GM23248 (cell line): Measurements from ENCODE around the gene LRRC70. TPM values are rescaled to one million over a fixed set of nuclear protein-coding genes. Genes with fewer than 3 reads are reported as not detected.
"Not testable (repeated sequence)": the region's sequence is repeated elsewhere in the genome, so short reads cannot be mapped to it uniquely, and the experiment has no call there.

ENCODE experiments used
- DNase-seq: peaks from one replicate; pipeline ENCODE4 v3.0.0-alpha.2; 2015
- H2AFZ ChIP-seq: fragments of 200-600 bp; sonication (generic); 2 replicates; pipeline ENCODE4 v1.6.1; 2016; ENCODE audit warnings: antibody characterized with exemption
- H3F3A ChIP-seq: fragments of 200-600 bp; sonication (generic); 2 replicates; pipeline ENCODE4 v1.6.1; 2016; ENCODE audit warnings: mild to moderate bottlenecking, antibody characterized with exemption, mixed run types; ENCODE audit not compliant: insufficient read depth
- H3K27ac ChIP-seq: fragments of 200-600 bp; sonication (generic); 2 replicates; pipeline ENCODE4 v1.5.1; 2016; ENCODE audit warnings: mild to moderate bottlenecking
- H3K27me3 ChIP-seq: fragments of 200-600 bp; sonication (generic); replicated peaks from 2 replicates; pipeline ENCODE4 v1.6.1; 2016; ENCODE audit warnings: mild to moderate bottlenecking; ENCODE audit not compliant: insufficient read depth
- H3K36me3 ChIP-seq: fragments of 200-600 bp; sonication (generic); 2 replicates; pipeline ENCODE4 v1.6.1; 2016; ENCODE audit warnings: low read depth, mild to moderate bottlenecking
- H3K4me1 ChIP-seq: fragments of 200-600 bp; sonication (generic); 2 replicates; pipeline ENCODE4 v1.6.1; 2016; ENCODE audit warnings: mild to moderate bottlenecking; ENCODE audit not compliant: insufficient read depth
- H3K4me2 ChIP-seq: fragments of 200-600 bp; sonication (generic); one replicate; pipeline ENCODE4 v1.6.1; 2016; ENCODE audit warnings: mild to moderate bottlenecking; ENCODE audit not compliant: unreplicated experiment
- H3K4me3 ChIP-seq: fragments of 200-600 bp; sonication (generic); 2 replicates; pipeline ENCODE4 v1.5.1; 2016; ENCODE audit warnings: mild to moderate bottlenecking
- H3K79me2 ChIP-seq: fragments of 200-600 bp; sonication (generic); 2 replicates; pipeline ENCODE4 v1.6.1; 2016; ENCODE audit warnings: mild to moderate bottlenecking; ENCODE audit not compliant: insufficient read depth
- H3K9ac ChIP-seq: fragments of 200-600 bp; sonication (generic); 2 replicates; pipeline ENCODE4 v1.6.1; 2016; ENCODE audit warnings: mild to moderate bottlenecking
- H3K9me2 ChIP-seq: fragments of 200-600 bp; sonication (generic); 2 replicates; pipeline ENCODE4 v1.6.1; 2016; ENCODE audit warnings: mixed run types, mild to moderate bottlenecking, moderate library complexity; ENCODE audit not compliant: insufficient read depth
- H3K9me3 ChIP-seq: fragments of 200-600 bp; sonication (generic); one replicate; pipeline ENCODE4 v1.6.1; 2017; ENCODE audit warnings: low read depth
- H4K20me1 ChIP-seq: fragments of 200-600 bp; sonication (generic); 2 replicates; pipeline ENCODE4 v1.6.0; 2016; ENCODE audit not compliant: insufficient read depth
- EZH2 ChIP-seq: fragments of 200-600 bp; sonication (generic); IDR thresholded peaks from 2 replicates; pipeline ENCODE4 v1.6.1; 2018; ENCODE audit warnings: antibody characterized with exemption, mild to moderate bottlenecking; ENCODE audit not compliant: insufficient read depth, poor library complexity, severe bottlenecking
- EZH2phosphoT487 ChIP-seq: fragments of 200-600 bp; sonication (generic); IDR thresholded peaks from 2 replicates; pipeline ENCODE4 v1.6.1; 2018; ENCODE audit warnings: antibody characterized with exemption, moderate library complexity, mild to moderate bottlenecking, low read depth; ENCODE audit not compliant: insufficient read depth
- WGBS, 2 experiments: methylation state at CpG; one replicate each; pipeline ENCODE4 v1.1.6; 2015 to 2017; ENCODE audit warnings: low lambda C conversion rate in 2 of 2, low coverage in 1 of 2; ENCODE audit errors: missing lambda C conversion rate in 2 of 2; 5-methylcytosine and 5-hydroxymethylcytosine counted together
- in situ Hi-C: fragments of 300-500 bp; cut with MboI; formaldehyde crosslinking; loops from 2 replicates; pipeline ENCODE4 v1.15.0; 2020
- polyA plus RNA-seq: library from polyadenylated mRNA; unstranded; fragments of >200 nt; fragmentation: Nextera tagmentation; extraction: Ambion mirVana; gene quantifications from 2 replicates; pipeline ENCODE4 v1.2.1, GENCODE V29; 2016
- total RNA-seq: library from RNA; depleted of rRNA; stranded (reverse); fragments of >200 nt; shearing (Covaris generic); gene quantifications from 2 replicates; pipeline ENCODE4 v1.2.3, GENCODE V29; 2014

The LRRC70 gene
- total and polyA plus RNA-seq, 2 experiments from 2014 or later, result 0.26 to 1.1 TPM

DNA sequence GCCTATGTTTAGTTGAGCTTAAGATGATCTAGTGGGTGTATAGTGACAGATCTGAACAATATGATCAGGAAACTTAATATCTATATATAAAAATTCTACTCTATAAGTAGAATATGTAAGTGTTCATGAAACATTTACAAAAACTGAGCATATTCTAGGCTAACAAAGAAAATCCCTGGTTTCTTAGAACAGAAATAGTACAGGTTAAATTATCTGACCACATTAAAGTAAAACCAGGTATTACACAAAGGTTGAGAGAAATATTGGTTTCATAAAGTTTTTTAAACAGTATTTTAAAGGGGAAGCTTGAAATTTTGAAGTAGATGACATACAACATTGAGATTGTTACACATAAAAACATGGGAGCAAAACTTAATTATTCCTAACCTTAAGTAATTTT lies 39.3 kb downstream of the LRRC70 start:
- Histone ChIP-seq H3K4me3 (no peak overlapping the region), H3K4me1 (no peaks in the 10 kb centered on the region), H3K27ac (no peak overlapping the region), H3K79me2 (no peaks in the 10 kb centered on the region), H3K9me2 (no peaks in the 10 kb centered on the region), H3K27me3 (no peaks in the 10 kb centered on the region), H3K9ac (no peak overlapping the region), H2AFZ (no peak overlapping the region), H3K36me3 (no peaks in the 10 kb centered on the region), H3K9me3 (no peaks in the 10 kb centered on the region), H3K4me2 (no peak overlapping the region), H3F3A (no peaks in the 10 kb centered on the region), H4K20me1 (no peaks in the 10 kb centered on the region)
- in situ Hi-C loops, result no loop called here
- TF ChIP-seq EZH2 (no peak), EZH2phosphoT487 (no peak)
- DNase-seq, result no peak

DNA sequence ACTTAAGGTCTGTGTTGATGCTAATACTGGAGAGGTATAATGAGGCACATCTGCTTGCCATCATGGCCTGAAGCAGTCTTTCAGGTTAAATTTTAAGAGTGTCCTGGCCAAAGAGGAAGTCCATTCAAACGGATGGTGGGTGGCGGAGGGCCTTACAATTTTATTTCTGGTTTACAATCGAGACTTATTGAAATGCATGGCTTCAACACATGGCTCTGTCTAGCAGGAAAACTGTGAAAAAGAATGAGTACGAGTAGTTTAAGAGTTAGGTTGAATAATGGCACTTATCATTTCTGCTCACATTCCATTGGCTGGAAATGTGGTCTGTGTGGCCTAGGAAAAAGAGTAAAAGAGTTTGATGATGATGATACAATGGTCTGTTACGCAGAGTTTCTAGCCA lies 42.1 kb downstream of the LRRC70 start:
- Histone ChIP-seq H3K9me2 (no peaks in the 10 kb centered on the region), H3K4me3 (no peak overlapping the region), H2AFZ (no peak overlapping the region), H3K27ac (no peak overlapping the region), H3K4me1 (no peaks in the 10 kb centered on the region), H3K4me2 (no peak overlapping the region), H3K79me2 (no peaks in the 10 kb centered on the region), H3K27me3 (no peaks in the 10 kb centered on the region), H3F3A (no peaks in the 10 kb centered on the region), H3K9ac (no peak overlapping the region), H3K9me3 (no peaks in the 10 kb centered on the region), H4K20me1 (no peaks in the 10 kb centered on the region), H3K36me3 (no peaks in the 10 kb centered on the region)
- TF ChIP-seq EZH2, result no peak
- TF ChIP-seq EZH2phosphoT487, result no peak
- in situ Hi-C loops, result no loop called here
- 87 to 92% methylated on average over 5 of the region's 5 CpGs for WGBS, 2 experiments
- no peak for DNase-seq

DNA sequence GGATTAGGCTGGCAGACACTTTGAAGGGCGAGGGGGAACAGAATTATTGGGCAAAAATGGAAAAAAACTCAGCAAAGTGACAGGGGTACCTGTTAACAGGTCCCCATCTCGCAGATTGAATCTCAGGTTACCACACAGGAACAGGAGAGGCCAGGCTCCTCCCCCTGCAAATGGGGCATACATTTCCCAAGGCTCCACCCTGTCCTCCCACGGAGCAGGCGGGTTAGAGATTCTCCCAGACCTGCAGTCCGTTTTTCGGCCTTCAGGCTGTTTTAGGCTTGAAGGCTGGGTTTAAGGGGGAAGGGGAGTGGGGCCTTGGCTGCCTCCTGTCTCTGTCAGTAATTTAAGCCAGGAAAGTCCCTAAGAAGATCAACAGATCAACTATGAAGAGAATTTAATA lies 42.7 kb downstream of the LRRC70 start:
- no peaks in the 10 kb centered on the region for H3K79me2 ChIP-seq
- no peak for DNase-seq
- WGBS, 2 experiments, result 95 to 98% methylated on average over 6 of the region's 6 CpGs
- H3K4me3 ChIP-seq, result no peak overlapping the region
- H3F3A ChIP-seq, result no peaks in the 10 kb centered on the region
- no peaks in the 10 kb centered on the region for H3K9me3 ChIP-seq
- no peaks in the 10 kb centered on the region for H3K4me1 ChIP-seq
- H3K36me3 ChIP-seq, result no peaks in the 10 kb centered on the region
- no peak overlapping the region for H2AFZ ChIP-seq
- TF ChIP-seq EZH2phosphoT487, result no peak
- TF ChIP-seq EZH2, result no peak
- no peaks in the 10 kb centered on the region for H3K27me3 ChIP-seq
- H3K9ac ChIP-seq, result no peak overlapping the region
- no peaks in the 10 kb centered on the region for H3K9me2 ChIP-seq
- no peak overlapping the region for H3K4me2 ChIP-seq
- H3K27ac ChIP-seq, result no peak overlapping the region
- in situ Hi-C loops, result no loop called here
- H4K20me1 ChIP-seq, result no peaks in the 10 kb centered on the region

DNA sequence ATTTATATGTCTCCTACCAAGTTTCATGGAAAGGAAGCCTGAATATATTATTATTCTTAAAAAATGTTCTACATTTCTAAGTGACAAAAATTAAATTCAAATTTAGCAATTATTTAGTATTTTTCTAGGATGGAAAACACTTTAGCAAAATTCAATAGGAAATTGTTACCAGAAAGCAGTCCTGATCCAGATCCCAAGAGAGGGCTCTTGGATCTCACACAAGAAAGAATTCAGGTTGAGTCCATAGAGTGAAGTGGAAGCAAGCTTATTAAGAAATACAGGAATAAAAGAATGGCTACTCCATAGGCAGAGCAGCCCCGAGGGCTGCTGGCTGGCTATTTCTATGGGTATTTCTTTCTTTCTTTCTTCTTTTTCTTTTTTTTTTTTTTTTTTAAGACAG lies 44.7 kb downstream of the LRRC70 start:
- H3K27ac ChIP-seq, result no peak overlapping the region
- no peaks in the 10 kb centered on the region for H3K9me3 ChIP-seq
- no peak overlapping the region for H2AFZ ChIP-seq
- no peaks in the 10 kb centered on the region for H3K27me3 ChIP-seq
- no peak for TF ChIP-seq EZH2phosphoT487
- TF ChIP-seq EZH2, result no peak
- no peak overlapping the region for H3K9ac ChIP-seq
- no peak overlapping the region for H3K4me2 ChIP-seq
- no peaks in the 10 kb centered on the region for H3K36me3 ChIP-seq
- no peaks in the 10 kb centered on the region for H3F3A ChIP-seq
- H3K4me1 ChIP-seq, result no peaks in the 10 kb centered on the region
- H3K9me2 ChIP-seq, result no peaks in the 10 kb centered on the region
- no peaks in the 10 kb centered on the region for H4K20me1 ChIP-seq
- no peaks in the 10 kb centered on the region for H3K79me2 ChIP-seq
- in situ Hi-C loops, result no loop called here
- DNase-seq, result no peak
- WGBS, 2 experiments, result 90 to 96% methylated on average over 1 of the region's 1 CpG
- H3K4me3 ChIP-seq, result no peak overlapping the region

DNA sequence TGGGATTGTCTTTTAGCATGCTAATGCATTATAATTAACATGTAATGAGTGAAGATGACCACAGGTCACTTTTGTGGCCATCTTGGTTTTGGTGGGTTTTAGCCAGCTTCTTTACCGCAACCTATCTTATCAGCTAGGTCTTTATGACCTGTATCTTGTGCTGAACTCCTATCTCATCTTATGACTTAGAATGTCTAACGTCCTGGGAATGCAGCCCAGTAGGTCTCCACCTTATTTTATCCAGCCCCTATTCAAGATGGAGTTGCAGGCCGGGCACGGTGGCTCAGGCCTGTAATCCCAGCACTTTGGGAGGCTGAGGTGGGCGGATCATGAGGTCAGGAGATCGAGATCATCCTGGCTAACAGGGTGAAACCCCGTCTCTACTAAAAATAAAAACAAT lies 45.8 kb downstream of the LRRC70 start:
- H4K20me1 ChIP-seq, in situ Hi-C loops, H2AFZ ChIP-seq, H3K4me3 ChIP-seq, H3K27ac ChIP-seq, H3F3A ChIP-seq, H3K9me2 ChIP-seq, H3K4me1 ChIP-seq, DNase-seq, H3K79me2 ChIP-seq, H3K36me3 ChIP-seq, H3K4me2 ChIP-seq, H3K9me3 ChIP-seq, H3K27me3 ChIP-seq, H3K9ac ChIP-seq: not testable (repeated sequence)
- WGBS, 2 experiments, result 96 to 100% methylated on average over 7 of the region's 7 CpGs
